HG02938 (cell line): ENCODE data around the gene LPAR3.

Source experiments
- ATAC-seq: cut with Tn5 transposase; IDR thresholded peaks from one replicate; pipeline ENCODE4 v1.9.1; 2021; ENCODE audit warnings: mild to moderate bottlenecking, moderate library complexity; ENCODE audit not compliant: unreplicated experiment

LPAR3 gene

GRCh38 chr1:84859866-84860265, 33.1 kb downstream of the LPAR3 start:
- ATAC-seq: no peak

- ATAC-seq: no peak
These were observed 35.1 kb downstream of the LPAR3 start for GRCh38 chr1:84857906-84858305.

- ATAC-seq: no peak
These were observed 36.2 kb downstream of the LPAR3 start for GRCh38 chr1:84856726-84857270.

- no peak for ATAC-seq
These were observed 37.0 kb downstream of the LPAR3 start for GRCh38 chr1:84855691-84856630.

GRCh38 chr1:84855168-84855567, 37.8 kb downstream of the LPAR3 start:
- no peak for ATAC-seq

GRCh38 chr1:84853741-84854721, 39.0 kb downstream of the LPAR3 start:
- peak; percentile 99 for ATAC-seq

- no peak for ATAC-seq
These were observed 41.2 kb downstream of the LPAR3 start for GRCh38 chr1:84851839-84852238.

GRCh38 chr1:84849357-84849975, 43.5 kb downstream of the LPAR3 start:
- ATAC-seq: no peak

- ATAC-seq: no peak
These were observed 45.5 kb downstream of the LPAR3 start for GRCh38 chr1:84847253-84848250.

GRCh38 chr1:84846387-84846786, 46.6 kb downstream of the LPAR3 start:
- ATAC-seq: no peak

GRCh38 chr1:84845357-84845756, 47.6 kb downstream of the LPAR3 start:
- no peak for ATAC-seq

- no peak for ATAC-seq
These were observed 48.9 kb downstream of the LPAR3 start for GRCh38 chr1:84844094-84844493.

- no peak for ATAC-seq
These were observed 50.2 kb downstream of the LPAR3 start for GRCh38 chr1:84842748-84843231.

GRCh38 chr1:84841971-84842370, 51.0 kb downstream of the LPAR3 start:
- no peak for ATAC-seq

- ATAC-seq: no peak
These were observed 52.7 kb downstream of the LPAR3 start for GRCh38 chr1:84840346-84840745.

- ATAC-seq: no peak
These were observed 53.5 kb downstream of the LPAR3 start for GRCh38 chr1:84839544-84839943.

GRCh38 chr1:84836145-84836544, 56.9 kb downstream of the LPAR3 start:
- ATAC-seq: no peak

GRCh38 chr1:84835169-84835568, 57.8 kb downstream of the LPAR3 start:
- ATAC-seq: no peak

- no peak for ATAC-seq
These were observed 58.5 kb downstream of the LPAR3 start for GRCh38 chr1:84834419-84835064.
